M059J (cell line): ENCODE data around the gene TMOD1. TPM values are rescaled to one million over a fixed set of nuclear protein-coding genes. Genes with fewer than 3 reads are reported as not detected.
"Not testable (repeated sequence)": the region's sequence is repeated elsewhere in the genome, so short reads cannot be mapped to it uniquely, and the experiment has no call there.

Experiments
- DNase-seq: peaks from one replicate; pipeline ENCODE4 v3.0.0-alpha.2; 2012; ENCODE audit warnings: low read depth
- total RNA-seq: library from RNA; depleted of rRNA; stranded (reverse); fragments of >200 nt; shearing (Covaris generic); gene quantifications from 2 replicates; pipeline ENCODE4 v1.2.3, GENCODE V29; 2014

The TMOD1 gene
- total RNA-seq, 1 experiment from 2014 or later, result 2.4 TPM

DNA sequence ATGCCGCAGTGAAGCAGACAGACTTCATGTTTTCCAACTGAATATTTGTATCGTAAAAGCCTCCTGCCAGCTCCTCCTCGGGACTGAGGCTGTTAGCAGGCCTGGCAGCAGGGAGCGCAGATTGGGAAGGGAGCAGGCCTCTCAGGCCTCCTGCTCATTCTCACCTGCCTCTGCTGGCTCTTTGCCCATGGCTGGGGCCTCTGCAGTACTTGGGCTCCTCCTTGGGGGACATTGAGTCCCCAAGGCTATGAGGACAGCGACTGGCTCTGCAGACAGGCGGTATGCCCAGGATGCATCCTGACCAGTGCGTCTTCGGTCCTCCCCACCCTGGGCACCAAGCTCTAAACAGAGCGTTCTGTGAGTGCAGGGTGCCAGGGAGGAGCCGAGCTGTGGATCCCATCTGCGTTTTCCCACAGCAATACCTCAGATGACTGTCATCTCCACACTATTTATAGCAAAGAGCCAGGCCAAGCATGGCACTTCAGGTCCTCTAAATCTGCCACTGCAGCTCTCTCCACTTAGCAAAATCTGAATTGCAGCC, 93.0 kb downstream of the TMOD1 start:
- no peak for DNase-seq

GRCh38 chr9:97596906-97597305, 95.4 kb downstream of the TMOD1 start:
- no peak for DNase-seq

GRCh38 chr9:97598461-97599288, 97.2 kb downstream of the TMOD1 start:
- DNase-seq, result peak; percentile 81

DNA sequence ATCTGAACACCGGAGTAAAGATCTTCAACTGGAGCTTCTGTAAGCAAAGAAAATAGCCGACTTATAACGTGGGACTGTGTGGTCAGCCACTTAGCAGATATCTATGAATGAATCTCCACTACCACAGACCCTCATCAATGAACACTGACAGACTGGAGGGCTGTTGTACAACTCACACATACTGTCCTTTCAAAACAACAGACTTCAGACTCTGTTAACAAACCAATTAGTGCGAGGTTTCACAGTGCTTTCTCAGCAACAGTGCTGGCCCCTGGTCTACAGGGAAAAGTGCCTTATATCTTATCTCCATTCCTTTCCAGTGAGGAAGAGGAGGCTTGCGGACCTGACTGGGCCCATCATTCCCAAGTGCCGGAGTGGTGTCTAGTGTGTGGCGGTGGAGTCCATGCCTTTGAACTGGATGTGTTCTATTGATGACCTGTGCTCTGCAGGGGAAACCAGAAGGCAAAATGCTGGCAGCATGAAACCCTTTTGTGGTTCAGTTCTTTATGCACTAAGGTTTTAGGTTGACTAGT, 97.9 kb downstream of the TMOD1 start:
- no peak for DNase-seq

- DNase-seq, result no peak
These were observed 99.2 kb downstream of the TMOD1 start for GRCh38 chr9:97600531-97601227.

GRCh38 chr9:97601228-97601898, 99.9 kb downstream of the TMOD1 start:
- DNase-seq, result no peak

DNA sequence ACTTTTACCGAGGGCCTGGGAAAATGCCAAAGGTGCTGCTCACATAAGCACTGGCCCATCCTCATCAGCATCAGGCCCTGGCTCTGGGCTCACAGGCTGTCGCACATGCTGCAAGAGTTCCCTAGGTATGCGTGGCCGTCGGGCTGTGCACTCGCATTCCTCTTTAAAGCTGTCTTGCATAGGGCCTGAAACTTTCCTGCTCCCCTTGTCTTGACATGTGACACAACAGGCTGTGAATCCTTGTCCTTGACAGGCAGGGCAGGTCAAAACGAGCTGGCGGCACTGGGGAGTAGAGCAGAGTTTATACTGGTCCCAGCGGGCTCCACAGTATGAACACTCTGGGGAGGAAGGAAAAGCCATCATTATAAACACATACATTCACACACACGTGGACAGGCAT, 101.0 kb downstream of the TMOD1 start:
- no peak for DNase-seq

GRCh38 chr9:97604901-97605645, 103.6 kb downstream of the TMOD1 start:
- no peak for DNase-seq

DNA sequence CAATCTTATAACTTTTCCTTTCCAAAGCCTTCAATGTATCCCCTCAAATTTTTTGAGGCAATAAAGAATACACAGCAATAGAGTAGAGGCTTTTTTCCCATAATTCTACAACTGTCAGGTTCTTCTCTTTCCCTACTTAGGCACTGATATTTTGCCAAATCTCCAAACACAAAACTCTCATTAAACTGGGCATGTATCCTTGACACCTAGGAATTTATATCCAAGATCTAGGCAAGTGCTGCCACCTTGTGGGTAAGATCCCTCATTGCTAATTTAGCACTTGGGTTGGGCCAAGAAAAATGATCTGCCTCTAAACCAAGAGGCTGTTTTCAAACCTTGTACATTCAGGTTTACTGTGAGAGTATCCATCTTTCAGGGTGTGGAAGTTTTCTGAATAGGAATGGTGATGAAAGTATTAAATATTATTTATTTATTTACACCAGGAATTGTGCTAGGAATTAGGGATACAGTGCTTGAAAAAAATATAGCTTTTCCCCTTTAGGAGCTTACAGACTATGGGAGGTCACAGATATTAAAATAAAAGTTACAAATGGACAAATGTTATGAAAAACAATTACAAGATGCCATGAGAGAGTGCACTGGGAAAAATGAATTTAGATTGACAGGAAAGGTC, 114.1 kb downstream of the TMOD1 start:
- peak; percentile 62 for DNase-seq

GRCh38 chr9:97617939-97618416, 116.5 kb downstream of the TMOD1 start:
- DNase-seq, result no peak

- DNase-seq, result not testable (repeated sequence)
These were observed 118.6 kb downstream of the TMOD1 start for GRCh38 chr9:97620063-97620462.

DNA sequence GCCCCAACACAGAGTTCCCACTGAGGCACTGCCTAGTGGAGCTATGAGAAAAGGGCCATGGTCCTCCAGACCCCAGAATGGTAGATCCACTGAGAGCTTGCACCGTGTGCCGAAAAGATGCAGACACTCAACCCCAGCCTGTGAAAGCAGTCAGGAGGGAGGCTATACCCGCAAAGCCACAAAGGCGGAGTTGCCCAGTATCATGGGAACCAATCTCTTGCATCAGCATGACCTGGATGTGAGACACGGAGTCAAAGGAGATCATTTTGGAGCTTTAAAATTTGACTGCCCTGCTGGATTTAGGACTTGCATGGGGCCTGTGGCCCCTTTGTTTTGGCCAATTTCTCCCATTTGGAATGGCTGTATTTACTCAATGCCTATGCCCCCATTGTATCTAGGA, 121.0 kb downstream of the TMOD1 start:
- DNase-seq, result not testable (repeated sequence)

GRCh38 chr9:97623946-97624345, 122.5 kb downstream of the TMOD1 start:
- no peak for DNase-seq

GRCh38 chr9:97625620-97626019, 124.2 kb downstream of the TMOD1 start:
- no peak for DNase-seq

DNA sequence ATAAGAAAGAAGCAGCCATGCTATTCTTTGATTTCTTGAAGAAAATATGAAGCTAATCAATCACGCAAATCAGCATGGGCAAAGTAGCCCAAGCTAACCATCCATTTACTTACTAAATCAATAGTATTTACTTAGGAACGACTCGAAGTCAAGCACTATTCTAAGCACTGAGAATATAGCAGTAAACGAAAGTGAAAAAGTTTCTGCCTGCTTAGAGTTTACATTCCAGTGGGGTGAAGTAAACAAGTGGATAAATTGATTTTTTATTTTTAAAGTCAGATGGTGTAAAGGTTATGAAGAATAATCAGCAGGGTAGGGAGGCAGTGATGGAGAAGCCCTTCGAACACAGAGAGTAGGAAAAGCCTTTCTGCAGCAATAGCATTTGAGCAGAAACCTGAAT, 126.2 kb downstream of the TMOD1 start:
- DNase-seq, result no peak

GRCh38 chr9:97628668-97629067, 127.2 kb downstream of the TMOD1 start:
- no peak for DNase-seq

- no peak for DNase-seq
These were observed 127.7 kb downstream of the TMOD1 start for GRCh38 chr9:97629156-97629555.

GRCh38 chr9:97630591-97630990, 129.1 kb downstream of the TMOD1 start:
- DNase-seq, result no peak

GRCh38 chr9:97632248-97632984, 130.9 kb downstream of the TMOD1 start:
- peak; percentile 75 for DNase-seq
